ENCODE data around the gene ARHGEF28.
A peak's percentile ranks its signal among the peaks of the same experiment; 100 is the strongest.

ARHGEF28 gene

GRCh38 chr5:73818357-73818756 lies 192.4 kb downstream of the ARHGEF28 start:
- no peaks in the 10 kb centered on the region for H3K27me3 ChIP-seq (ENCODE audit: control insufficient read depth in 5 of 5, insufficient read depth in 4 of 5, low read length in 5 of 5)
- no peak overlapping the region for H3K9ac ChIP-seq (ENCODE audit: low read length in 5 of 5)
- H3K36me3 ChIP-seq (ENCODE audit: control insufficient read depth in 5 of 5, insufficient read depth in 5 of 5, low read length in 5 of 5): no peaks in the 10 kb centered on the region
- no peak overlapping the region for H3K27ac ChIP-seq (ENCODE audit: low read depth, low read length)
- H3K4me3 ChIP-seq (ENCODE audit: low read depth in 1 of 5, low read length in 5 of 5): no peak overlapping the region
- peaks cover 0 to 3% (median 0%) of the 10 kb centered on the region in 5 donors for H3K4me1 ChIP-seq (ENCODE audit: control insufficient read depth in 5 of 5, insufficient read depth in 5 of 5, low read length in 5 of 5)
- no peaks in the 10 kb centered on the region for H3K9me3 ChIP-seq (ENCODE audit: control insufficient read depth in 5 of 5, low read length in 5 of 5)

GRCh38 chr5:73820326-73820725 lies 194.3 kb downstream of the ARHGEF28 start:
- Histone ChIP-seq H3K4me3 (ENCODE audit: low read depth in 1 of 5, low read length in 5 of 5) (no peak overlapping the region), H3K27me3 (ENCODE audit: control insufficient read depth in 5 of 5, insufficient read depth in 4 of 5, low read length in 5 of 5) (no peaks in the 10 kb centered on the region)

GRCh38 chr5:73821003-73821402 lies 195.0 kb downstream of the ARHGEF28 start:
- H3K4me1 ChIP-seq (ENCODE audit: control insufficient read depth in 5 of 5, insufficient read depth in 5 of 5, low read length in 5 of 5): peaks cover 0 to 3% (median 0%) of the 10 kb centered on the region in 5 donors
- no peaks in the 10 kb centered on the region for H3K36me3 ChIP-seq (ENCODE audit: control insufficient read depth in 5 of 5, insufficient read depth in 5 of 5, low read length in 5 of 5)
- no peak overlapping the region for H3K27ac ChIP-seq (ENCODE audit: low read depth, low read length)
- no peaks in the 10 kb centered on the region for H3K27me3 ChIP-seq (ENCODE audit: control insufficient read depth in 5 of 5, insufficient read depth in 4 of 5, low read length in 5 of 5)
- H3K9ac ChIP-seq (ENCODE audit: low read length in 5 of 5): no peak overlapping the region
- no peak overlapping the region for H3K4me3 ChIP-seq (ENCODE audit: low read depth in 1 of 5, low read length in 5 of 5)
- H3K9me3 ChIP-seq (ENCODE audit: control insufficient read depth in 5 of 5, low read length in 5 of 5): no peaks in the 10 kb centered on the region

More at GRCh38 chr5:73820326-73820725, 194.3 kb downstream of the ARHGEF28 start:
- Histone ChIP-seq H3K36me3 (ENCODE audit: control insufficient read depth in 5 of 5, insufficient read depth in 5 of 5, low read length in 5 of 5) (no peaks in the 10 kb centered on the region), H3K27ac (ENCODE audit: low read depth, low read length) (no peak overlapping the region), H3K4me1 (ENCODE audit: control insufficient read depth in 5 of 5, insufficient read depth in 5 of 5, low read length in 5 of 5) (peaks cover 0 to 3% (median 0%) of the 10 kb centered on the region in 5 donors), H3K9me3 (ENCODE audit: control insufficient read depth in 5 of 5, low read length in 5 of 5) (no peaks in the 10 kb centered on the region), H3K9ac (ENCODE audit: low read length in 5 of 5) (no peak overlapping the region)

GRCh38 chr5:73822278-73822988 lies 196.4 kb downstream of the ARHGEF28 start:
- H3K36me3 ChIP-seq (ENCODE audit: control insufficient read depth in 5 of 5, insufficient read depth in 5 of 5, low read length in 5 of 5): no peaks in the 10 kb centered on the region
- no peaks in the 10 kb centered on the region for H3K27me3 ChIP-seq (ENCODE audit: control insufficient read depth in 5 of 5, insufficient read depth in 4 of 5, low read length in 5 of 5)
- H3K9ac ChIP-seq (ENCODE audit: low read length in 5 of 5): no peak overlapping the region
- H3K4me1 ChIP-seq (ENCODE audit: control insufficient read depth in 5 of 5, insufficient read depth in 5 of 5, low read length in 5 of 5): peaks cover 3 to 13% (median 8%) of the 10 kb centered on the region in 5 donors
- H3K27ac ChIP-seq (ENCODE audit: low read depth, low read length): no peak overlapping the region
- H3K4me3 ChIP-seq (ENCODE audit: low read depth in 1 of 5, low read length in 5 of 5): no peak overlapping the region
- no peaks in the 10 kb centered on the region for H3K9me3 ChIP-seq (ENCODE audit: control insufficient read depth in 5 of 5, low read length in 5 of 5)

- Histone ChIP-seq H3K9me3 (ENCODE audit: control insufficient read depth in 5 of 5, low read length in 5 of 5) (no peaks in the 10 kb centered on the region), H3K9ac (ENCODE audit: low read length in 5 of 5) (no peak overlapping the region), H3K4me1 (ENCODE audit: control insufficient read depth in 5 of 5, insufficient read depth in 5 of 5, low read length in 5 of 5) (peaks cover 3 to 13% (median 8%) of the 10 kb centered on the region in 5 donors), H3K4me3 (ENCODE audit: low read depth in 1 of 5, low read length in 5 of 5) (no peak overlapping the region), H3K27ac (ENCODE audit: low read depth, low read length) (no peak overlapping the region), H3K36me3 (ENCODE audit: control insufficient read depth in 5 of 5, insufficient read depth in 5 of 5, low read length in 5 of 5) (no peaks in the 10 kb centered on the region), H3K27me3 (ENCODE audit: control insufficient read depth in 5 of 5, insufficient read depth in 4 of 5, low read length in 5 of 5) (no peaks in the 10 kb centered on the region)
Observed at GRCh38 chr5:73822989-73823339, 197.0 kb downstream of the ARHGEF28 start.

GRCh38 chr5:73823508-73823925 lies 197.5 kb downstream of the ARHGEF28 start:
- Histone ChIP-seq H3K4me1 (ENCODE audit: control insufficient read depth in 5 of 5, insufficient read depth in 5 of 5, low read length in 5 of 5) (peaks cover 3 to 13% (median 8%) of the 10 kb centered on the region in 5 donors), H3K36me3 (ENCODE audit: control insufficient read depth in 5 of 5, insufficient read depth in 5 of 5, low read length in 5 of 5) (no peaks in the 10 kb centered on the region), H3K9me3 (ENCODE audit: control insufficient read depth in 5 of 5, low read length in 5 of 5) (no peaks in the 10 kb centered on the region), H3K4me3 (ENCODE audit: low read depth in 1 of 5, low read length in 5 of 5) (no peak overlapping the region), H3K9ac (ENCODE audit: low read length in 5 of 5) (no peak overlapping the region), H3K27ac (ENCODE audit: low read depth, low read length) (no peak overlapping the region), H3K27me3 (ENCODE audit: control insufficient read depth in 5 of 5, insufficient read depth in 4 of 5, low read length in 5 of 5) (no peaks in the 10 kb centered on the region)

GRCh38 chr5:73825199-73825598 lies 199.2 kb downstream of the ARHGEF28 start:
- Histone ChIP-seq H3K27me3 (ENCODE audit: control insufficient read depth in 5 of 5, insufficient read depth in 4 of 5, low read length in 5 of 5) (no peaks in the 10 kb centered on the region), H3K4me1 (ENCODE audit: control insufficient read depth in 5 of 5, insufficient read depth in 5 of 5, low read length in 5 of 5) (peaks cover 3 to 13% (median 8%) of the 10 kb centered on the region in 5 donors), H3K36me3 (ENCODE audit: control insufficient read depth in 5 of 5, insufficient read depth in 5 of 5, low read length in 5 of 5) (no peaks in the 10 kb centered on the region), H3K9ac (ENCODE audit: low read length in 5 of 5) (no peak overlapping the region), H3K9me3 (ENCODE audit: control insufficient read depth in 5 of 5, low read length in 5 of 5) (no peaks in the 10 kb centered on the region), H3K4me3 (ENCODE audit: low read depth in 1 of 5, low read length in 5 of 5) (no peak overlapping the region), H3K27ac (ENCODE audit: low read depth, low read length) (no peak overlapping the region)

- Histone ChIP-seq H3K4me3 (ENCODE audit: low read depth in 1 of 5, low read length in 5 of 5) (no peak overlapping the region), H3K9ac (ENCODE audit: low read length in 5 of 5) (no peak overlapping the region), H3K36me3 (ENCODE audit: control insufficient read depth in 5 of 5, insufficient read depth in 5 of 5, low read length in 5 of 5) (no peaks in the 10 kb centered on the region), H3K9me3 (ENCODE audit: control insufficient read depth in 5 of 5, low read length in 5 of 5) (no peaks in the 10 kb centered on the region), H3K27ac (ENCODE audit: low read depth, low read length) (no peak overlapping the region), H3K27me3 (ENCODE audit: control insufficient read depth in 5 of 5, insufficient read depth in 4 of 5, low read length in 5 of 5) (no peaks in the 10 kb centered on the region), H3K4me1 (ENCODE audit: control insufficient read depth in 5 of 5, insufficient read depth in 5 of 5, low read length in 5 of 5) (peaks cover 3 to 11% (median 8%) of the 10 kb centered on the region in 5 donors)
Observed at GRCh38 chr5:73825736-73826135, 199.7 kb downstream of the ARHGEF28 start.

- Histone ChIP-seq H3K4me1 (ENCODE audit: control insufficient read depth in 5 of 5, insufficient read depth in 5 of 5, low read length in 5 of 5) (peaks cover 3 to 15% (median 8%) of the 10 kb centered on the region in 5 donors), H3K36me3 (ENCODE audit: control insufficient read depth in 5 of 5, insufficient read depth in 5 of 5, low read length in 5 of 5) (no peaks in the 10 kb centered on the region), H3K27me3 (ENCODE audit: control insufficient read depth in 5 of 5, insufficient read depth in 4 of 5, low read length in 5 of 5) (no peaks in the 10 kb centered on the region), H3K9me3 (ENCODE audit: control insufficient read depth in 5 of 5, low read length in 5 of 5) (no peaks in the 10 kb centered on the region), H3K9ac (ENCODE audit: low read length in 5 of 5) (no peak overlapping the region), H3K27ac (ENCODE audit: low read depth, low read length) (peak overlapping the region; percentile 21), H3K4me3 (ENCODE audit: low read depth in 1 of 5, low read length in 5 of 5) (no peak overlapping the region)
Observed at GRCh38 chr5:73826301-73827105, 200.5 kb downstream of the ARHGEF28 start.

GRCh38 chr5:73827106-73827450 lies 201.1 kb downstream of the ARHGEF28 start:
- Histone ChIP-seq H3K9ac (ENCODE audit: low read length in 5 of 5) (no peak overlapping the region), H3K36me3 (ENCODE audit: control insufficient read depth in 5 of 5, insufficient read depth in 5 of 5, low read length in 5 of 5) (no peaks in the 10 kb centered on the region), H3K9me3 (ENCODE audit: control insufficient read depth in 5 of 5, low read length in 5 of 5) (no peaks in the 10 kb centered on the region), H3K27me3 (ENCODE audit: control insufficient read depth in 5 of 5, insufficient read depth in 4 of 5, low read length in 5 of 5) (no peaks in the 10 kb centered on the region), H3K4me3 (ENCODE audit: low read depth in 1 of 5, low read length in 5 of 5) (no peak overlapping the region), H3K4me1 (ENCODE audit: control insufficient read depth in 5 of 5, insufficient read depth in 5 of 5, low read length in 5 of 5) (peaks cover 3 to 15% (median 8%) of the 10 kb centered on the region in 5 donors), H3K27ac (ENCODE audit: low read depth, low read length) (peak overlapping the region; percentile 21)

All from subcutaneous abdominal adipose tissue (tissue), 5 donors.